ENCODE data around the gene NEDD4. TPM values are rescaled to one million over a fixed set of nuclear protein-coding genes. Genes with fewer than 3 reads are reported as not detected.
"Not testable (repeated sequence)": the region's sequence is repeated elsewhere in the genome, so short reads cannot be mapped to it uniquely, and the experiment has no call there.

The NEDD4 gene
- total RNA-seq, 1 experiment from 2014 or later = 18.8 TPM

DNA sequence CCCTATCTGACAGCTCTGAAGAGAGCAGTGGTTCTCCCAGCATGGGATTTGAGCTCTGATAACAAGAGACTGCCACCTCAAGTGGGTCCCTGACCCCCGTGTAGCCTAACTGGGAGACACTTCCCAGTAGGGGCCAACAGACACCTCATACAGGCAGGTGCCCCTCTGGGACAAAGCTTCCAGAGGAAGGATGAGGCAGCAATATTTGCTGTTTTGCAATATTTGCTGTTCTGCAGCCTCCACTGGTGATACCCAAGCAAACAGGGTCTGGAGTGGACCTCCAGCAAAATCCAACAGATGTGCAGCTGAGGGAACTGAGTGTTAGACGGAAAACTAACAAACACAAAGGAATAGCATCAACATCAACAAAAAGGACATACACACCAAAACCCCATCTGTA lies 48.8 kb downstream of the NEDD4 start:
- H3K27ac ChIP-seq (ENCODE audit: low read length); POLR2A ChIA-PET; H3K36me3 ChIP-seq (ENCODE audit: control insufficient read depth, insufficient read depth, low read length); BruUV-seq (replicated peaks); in situ Hi-C loops (cut with HindIII; ENCODE audit: low pct_unique_long_range_greater_than_20kb, low sequenced_read_pairs); intact Hi-C loops (cut with micrococcal nuclease; ENCODE audit: unreplicated experiment); ATAC-seq; CTCF ChIA-PET; DNase-seq (ENCODE audit: low read depth, low spot score); H3K4me3 ChIP-seq (ENCODE audit: low read depth in 2 of 2, low read length in 2 of 2); H3K27me3 ChIP-seq (ENCODE audit: control insufficient read depth, insufficient read depth, low read length); H3K9me3 ChIP-seq (ENCODE audit: control insufficient read depth, insufficient read depth, low read depth, low read length); H3K4me1 ChIP-seq (ENCODE audit: control insufficient read depth, insufficient read depth, low read length): not testable (repeated sequence)

DNA sequence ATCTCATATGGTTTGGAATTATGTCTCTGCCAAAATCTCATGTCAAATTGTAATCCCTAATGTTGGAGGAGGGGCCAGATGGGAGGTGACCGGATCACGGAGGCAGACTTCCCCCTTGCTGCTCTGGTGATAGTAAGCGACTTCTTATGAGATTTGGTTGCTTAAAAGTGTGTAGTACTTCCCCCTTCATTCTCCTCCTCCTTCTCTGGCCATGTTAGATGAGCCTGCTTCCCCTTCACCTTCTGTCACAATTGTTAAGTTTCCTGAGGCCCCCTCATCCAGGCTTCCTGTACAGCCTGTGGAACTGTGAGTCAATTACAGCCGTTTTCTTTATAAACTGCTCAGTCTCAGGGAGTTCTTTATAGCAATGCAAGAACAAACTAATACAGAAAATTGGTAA lies 51.1 kb downstream of the NEDD4 start:
- in situ Hi-C loops (cut with HindIII; ENCODE audit: low pct_unique_long_range_greater_than_20kb, low sequenced_read_pairs) (no loop called here), intact Hi-C loops (cut with micrococcal nuclease; ENCODE audit: unreplicated experiment) (no loop called here)
- POLR2A ChIA-PET = no interaction called here
- DNase-seq (ENCODE audit: low read depth, low spot score) (no peak), ATAC-seq (no peak)
- Histone ChIP-seq H3K9me3 (ENCODE audit: control insufficient read depth, insufficient read depth, low read depth, low read length) (no peaks in the 10 kb centered on the region), H3K36me3 (ENCODE audit: control insufficient read depth, insufficient read depth, low read length) (no peaks in the 10 kb centered on the region), H3K4me1 (ENCODE audit: control insufficient read depth, insufficient read depth, low read length) (no peaks in the 10 kb centered on the region), H3K27me3 (ENCODE audit: control insufficient read depth, insufficient read depth, low read length) (no peaks in the 10 kb centered on the region), H3K27ac (ENCODE audit: low read length) (no peak overlapping the region), H3K4me3 (ENCODE audit: low read depth in 2 of 2, low read length in 2 of 2) (no peak overlapping the region)
- no TSS peak for BruUV-seq (replicated peaks)
- CTCF ChIA-PET = no interaction called here
- TF ChIP-seq POLR2AphosphoS5 (IDR thresholded peaks at IDR 0.05; ENCODE audit: low read depth, low read length) = no peak
- TF ChIP-seq, protein P1, sequence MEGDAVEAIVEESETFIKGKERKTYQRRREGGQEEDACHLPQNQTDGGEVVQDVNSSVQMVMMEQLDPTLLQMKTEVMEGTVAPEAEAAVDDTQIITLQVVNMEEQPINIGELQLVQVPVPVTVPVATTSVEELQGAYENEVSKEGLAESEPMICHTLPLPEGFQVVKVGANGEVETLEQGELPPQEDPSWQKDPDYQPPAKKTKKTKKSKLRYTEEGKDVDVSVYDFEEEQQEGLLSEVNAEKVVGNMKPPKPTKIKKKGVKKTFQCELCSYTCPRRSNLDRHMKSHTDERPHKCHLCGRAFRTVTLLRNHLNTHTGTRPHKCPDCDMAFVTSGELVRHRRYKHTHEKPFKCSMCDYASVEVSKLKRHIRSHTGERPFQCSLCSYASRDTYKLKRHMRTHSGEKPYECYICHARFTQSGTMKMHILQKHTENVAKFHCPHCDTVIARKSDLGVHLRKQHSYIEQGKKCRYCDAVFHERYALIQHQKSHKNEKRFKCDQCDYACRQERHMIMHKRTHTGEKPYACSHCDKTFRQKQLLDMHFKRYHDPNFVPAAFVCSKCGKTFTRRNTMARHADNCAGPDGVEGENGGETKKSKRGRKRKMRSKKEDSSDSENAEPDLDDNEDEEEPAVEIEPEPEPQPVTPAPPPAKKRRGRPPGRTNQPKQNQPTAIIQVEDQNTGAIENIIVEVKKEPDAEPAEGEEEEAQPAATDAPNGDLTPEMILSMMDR (IDR thresholded peaks at IDR 0.05) = no peak
- TF ChIP-seq, protein P2, sequence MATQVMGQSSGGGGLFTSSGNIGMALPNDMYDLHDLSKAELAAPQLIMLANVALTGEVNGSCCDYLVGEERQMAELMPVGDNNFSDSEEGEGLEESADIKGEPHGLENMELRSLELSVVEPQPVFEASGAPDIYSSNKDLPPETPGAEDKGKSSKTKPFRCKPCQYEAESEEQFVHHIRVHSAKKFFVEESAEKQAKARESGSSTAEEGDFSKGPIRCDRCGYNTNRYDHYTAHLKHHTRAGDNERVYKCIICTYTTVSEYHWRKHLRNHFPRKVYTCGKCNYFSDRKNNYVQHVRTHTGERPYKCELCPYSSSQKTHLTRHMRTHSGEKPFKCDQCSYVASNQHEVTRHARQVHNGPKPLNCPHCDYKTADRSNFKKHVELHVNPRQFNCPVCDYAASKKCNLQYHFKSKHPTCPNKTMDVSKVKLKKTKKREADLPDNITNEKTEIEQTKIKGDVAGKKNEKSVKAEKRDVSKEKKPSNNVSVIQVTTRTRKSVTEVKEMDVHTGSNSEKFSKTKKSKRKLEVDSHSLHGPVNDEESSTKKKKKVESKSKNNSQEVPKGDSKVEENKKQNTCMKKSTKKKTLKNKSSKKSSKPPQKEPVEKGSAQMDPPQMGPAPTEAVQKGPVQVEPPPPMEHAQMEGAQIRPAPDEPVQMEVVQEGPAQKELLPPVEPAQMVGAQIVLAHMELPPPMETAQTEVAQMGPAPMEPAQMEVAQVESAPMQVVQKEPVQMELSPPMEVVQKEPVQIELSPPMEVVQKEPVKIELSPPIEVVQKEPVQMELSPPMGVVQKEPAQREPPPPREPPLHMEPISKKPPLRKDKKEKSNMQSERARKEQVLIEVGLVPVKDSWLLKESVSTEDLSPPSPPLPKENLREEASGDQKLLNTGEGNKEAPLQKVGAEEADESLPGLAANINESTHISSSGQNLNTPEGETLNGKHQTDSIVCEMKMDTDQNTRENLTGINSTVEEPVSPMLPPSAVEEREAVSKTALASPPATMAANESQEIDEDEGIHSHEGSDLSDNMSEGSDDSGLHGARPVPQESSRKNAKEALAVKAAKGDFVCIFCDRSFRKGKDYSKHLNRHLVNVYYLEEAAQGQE (IDR thresholded peaks at IDR 0.05; ENCODE audit: insufficient read depth in 1 of 2, low read depth in 2 of 2, low read length in 1 of 2) = no peak
- no peak for TF ChIP-seq TCF7L2 (IDR thresholded peaks at IDR 0.05; ENCODE audit: low read depth, low read length)
- TF ChIP-seq SIN3A (IDR thresholded peaks at IDR 0.05; ENCODE audit: borderline replicate concordance, insufficient read depth, low read depth, low read length) = no peak

DNA sequence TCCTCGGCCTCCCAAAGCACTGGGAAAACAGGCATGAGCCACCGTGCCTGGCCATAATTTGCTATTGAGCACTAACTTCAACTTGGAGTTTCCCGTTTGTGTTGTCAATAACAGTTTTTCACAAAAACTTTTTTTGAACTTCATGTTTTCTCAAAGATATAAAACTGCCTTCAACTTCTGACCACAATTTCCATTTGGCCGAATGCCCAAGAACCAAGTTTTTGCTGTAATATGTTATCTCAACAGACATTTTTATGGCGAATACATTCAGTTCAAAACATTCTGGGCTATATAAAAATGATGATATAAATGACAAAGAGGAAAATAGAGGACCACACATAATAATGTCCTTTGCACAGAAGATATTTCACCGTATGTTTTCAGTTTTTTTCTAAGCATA lies 56.4 kb downstream of the NEDD4 start:
- no peak for ATAC-seq
- no peak for DNase-seq (ENCODE audit: low read depth, low spot score)
- Histone ChIP-seq H3K36me3 (ENCODE audit: control insufficient read depth, insufficient read depth, low read length) (no peaks in the 10 kb centered on the region), H3K27me3 (ENCODE audit: control insufficient read depth, insufficient read depth, low read length) (no peaks in the 10 kb centered on the region), H3K4me1 (ENCODE audit: control insufficient read depth, insufficient read depth, low read length) (no peaks in the 10 kb centered on the region), H3K4me3 (ENCODE audit: low read depth in 2 of 2, low read length in 2 of 2) (no peak overlapping the region), H3K27ac (ENCODE audit: low read length) (no peak overlapping the region), H3K9me3 (ENCODE audit: control insufficient read depth, insufficient read depth, low read depth, low read length) (no peaks in the 10 kb centered on the region)
- POLR2A ChIA-PET = no interaction called here
- no TSS peak for BruUV-seq (replicated peaks)
- TF ChIP-seq, protein P1 (IDR thresholded peaks at IDR 0.05) = no peak
- TF ChIP-seq POLR2AphosphoS5 (IDR thresholded peaks at IDR 0.05; ENCODE audit: low read depth, low read length) = no peak
- TF ChIP-seq SIN3A (IDR thresholded peaks at IDR 0.05; ENCODE audit: borderline replicate concordance, insufficient read depth, low read depth, low read length) = no peak
- no peak for TF ChIP-seq TCF7L2 (IDR thresholded peaks at IDR 0.05; ENCODE audit: low read depth, low read length)
- TF ChIP-seq, protein P2 (IDR thresholded peaks at IDR 0.05; ENCODE audit: insufficient read depth in 1 of 2, low read depth in 2 of 2, low read length in 1 of 2) = no peak
- CTCF ChIA-PET = no interaction called here
- intact Hi-C loops (cut with micrococcal nuclease; ENCODE audit: unreplicated experiment) = no loop called here
- in situ Hi-C loops (cut with HindIII; ENCODE audit: low pct_unique_long_range_greater_than_20kb, low sequenced_read_pairs) = no loop called here

Measured in Panc1 (cell line).